Measurements from ENCODE around the gene IPO5.
"Not testable (repeated sequence)": the region's sequence is repeated elsewhere in the genome, so short reads cannot be mapped to it uniquely, and the experiment has no call there.

GRCh38 chr13:97949316-97949715 is 4.2 kb upstream of the IPO5 start:
- not testable (repeated sequence) for TF ChIP-seq CTCF, POLR2A (IDR thresholded peaks at IDR 0.05)
